Esophagus (tissue), 2 donors: ENCODE measurements around the gene CDK11B. TPM values are rescaled to one million over a fixed set of nuclear protein-coding genes. Genes with fewer than 3 reads are reported as not detected.
"Not testable (repeated sequence)": the region's sequence is repeated elsewhere in the genome, so short reads cannot be mapped to it uniquely, and the experiment has no call there.

Experiments used
- H3K27ac ChIP-seq, 2 donors: one replicate each; pipeline ENCODE4 v1.5.1; 2013; ENCODE audit warnings: low read depth in 2 of 2, mild to moderate bottlenecking in 2 of 2, inconsistent platforms in 1 of 2, low read length in 1 of 2, moderate library complexity in 1 of 2
- H3K27me3 ChIP-seq, 2 donors: one replicate each; pipeline ENCODE4 v1.6.1; 2013; ENCODE audit warnings: low read length in 2 of 2, control low read depth in 1 of 2, mild to moderate bottlenecking in 1 of 2; ENCODE audit not compliant: insufficient read depth in 2 of 2, control insufficient read depth in 1 of 2
- H3K36me3 ChIP-seq, 2 donors: one replicate each; pipeline ENCODE4 v1.6.1; 2013; ENCODE audit warnings: low read length in 1 of 2; ENCODE audit not compliant: control insufficient read depth in 2 of 2, insufficient read depth in 2 of 2
- H3K4me1 ChIP-seq, 2 donors: one replicate each; pipeline ENCODE4 v1.6.1; 2013; ENCODE audit warnings: low read length in 1 of 2; ENCODE audit not compliant: control insufficient read depth in 2 of 2, insufficient read depth in 2 of 2
- H3K4me3 ChIP-seq, 2 donors: one replicate each; pipeline ENCODE4 v1.5.1; 2013; ENCODE audit warnings: low read length in 2 of 2, mild to moderate bottlenecking in 2 of 2, low read depth in 1 of 2, moderate library complexity in 1 of 2
- H3K9me3 ChIP-seq, 2 donors: one replicate each; pipeline ENCODE4 v1.6.1; 2013; ENCODE audit warnings: mild to moderate bottlenecking in 2 of 2, low read depth in 1 of 2, low read length in 1 of 2, moderate library complexity in 1 of 2; ENCODE audit not compliant: control insufficient read depth in 2 of 2, insufficient read depth in 1 of 2
- WGBS, 2 donors: extraction: QIAGEN DNeasy Blood & Tissue Kit; methylation state at CpG; one replicate each; pipeline ENCODE4 v1.1.7; 2013; 5-methylcytosine and 5-hydroxymethylcytosine counted together
- polyA plus RNA-seq, 2 donors: library from polyadenylated mRNA; stranded (reverse); fragments of 200-250 nt; gene quantifications; one replicate each; pipeline ENCODE4 v1.2.3, GENCODE V29; 2013
- donor health status: healthy with polysubstance abuse.
- donor health status: Bipolar disorder and iron deficiency.

CDK11B gene
- polyA plus RNA-seq, 2 donors: 20.6 to 21.0 TPM

- not testable (repeated sequence) for H3K4me1 ChIP-seq, H3K9me3 ChIP-seq, H3K4me3 ChIP-seq, H3K27me3 ChIP-seq, H3K27ac ChIP-seq
- WGBS, 2 donors: 73 to 94% methylated on average over 8 to 9 of the region's 13 CpGs
- H3K36me3 ChIP-seq: peaks cover 0 to 18% of the 10 kb centered on the region in 2 donors
Observed at GRCh38 chr1:1638528-1638927, 20.3 kb downstream of the CDK11B start.

GRCh38 chr1:1637479-1637875, 21.3 kb downstream of the CDK11B start:
- peaks cover 0 to 18% of the 10 kb centered on the region in 2 donors for H3K36me3 ChIP-seq
- 85 to 89% methylated on average over 13 to 14 of the region's 14 CpGs for WGBS, 2 donors

GRCh38 chr1:1636621-1637478, 22.0 kb downstream of the CDK11B start:
- H3K4me3 ChIP-seq, H3K27me3 ChIP-seq, H3K9me3 ChIP-seq, H3K27ac ChIP-seq, H3K4me1 ChIP-seq: not testable (repeated sequence)
- WGBS, 2 donors: 88 to 91% methylated on average over 35 to 37 of the region's 37 CpGs
- H3K36me3 ChIP-seq: peaks cover 0 to 18% of the 10 kb centered on the region in 2 donors

More at GRCh38 chr1:1637479-1637875, 21.3 kb downstream of the CDK11B start:
- H3K9me3 ChIP-seq, H3K27me3 ChIP-seq, H3K27ac ChIP-seq, H3K4me3 ChIP-seq, H3K4me1 ChIP-seq: not testable (repeated sequence)

- H3K27ac ChIP-seq, H3K4me3 ChIP-seq, H3K9me3 ChIP-seq, H3K4me1 ChIP-seq, H3K27me3 ChIP-seq: not testable (repeated sequence)
- 92 to 94% methylated on average over 9 of the region's 13 CpGs for WGBS, 2 donors
- peaks cover 0 to 15% of the 10 kb centered on the region in 2 donors for H3K36me3 ChIP-seq
Observed at GRCh38 chr1:1634613-1635012, 24.2 kb downstream of the CDK11B start.

DNA sequence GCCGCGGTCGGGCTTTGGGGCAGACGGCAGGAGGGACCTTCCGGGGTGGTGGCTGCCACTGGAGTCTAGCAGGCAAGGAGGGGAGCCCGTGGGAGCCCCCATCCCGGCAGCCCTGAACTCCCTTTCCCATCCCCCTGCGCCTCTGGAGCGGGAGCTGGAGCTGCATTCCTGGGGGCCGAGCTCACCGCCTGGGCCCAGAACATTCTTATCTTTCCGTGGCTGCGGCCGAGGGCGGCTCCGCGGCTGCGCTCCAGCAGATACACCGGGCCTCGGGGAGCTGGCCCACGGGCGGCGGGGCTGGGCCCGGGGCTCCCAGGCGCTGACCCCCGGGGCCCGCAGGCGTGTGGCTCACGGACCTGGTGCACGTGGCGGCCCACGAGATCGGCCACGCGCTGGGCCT, 25.4 kb downstream of the CDK11B start:
- WGBS, 2 donors: no CpG with 5 or more reads among the region's 35 CpGs
- not testable (repeated sequence) for H3K27ac ChIP-seq, H3K4me3 ChIP-seq, H3K4me1 ChIP-seq, H3K9me3 ChIP-seq, H3K27me3 ChIP-seq
- peaks cover 0 to 14% of the 10 kb centered on the region in 2 donors for H3K36me3 ChIP-seq

DNA sequence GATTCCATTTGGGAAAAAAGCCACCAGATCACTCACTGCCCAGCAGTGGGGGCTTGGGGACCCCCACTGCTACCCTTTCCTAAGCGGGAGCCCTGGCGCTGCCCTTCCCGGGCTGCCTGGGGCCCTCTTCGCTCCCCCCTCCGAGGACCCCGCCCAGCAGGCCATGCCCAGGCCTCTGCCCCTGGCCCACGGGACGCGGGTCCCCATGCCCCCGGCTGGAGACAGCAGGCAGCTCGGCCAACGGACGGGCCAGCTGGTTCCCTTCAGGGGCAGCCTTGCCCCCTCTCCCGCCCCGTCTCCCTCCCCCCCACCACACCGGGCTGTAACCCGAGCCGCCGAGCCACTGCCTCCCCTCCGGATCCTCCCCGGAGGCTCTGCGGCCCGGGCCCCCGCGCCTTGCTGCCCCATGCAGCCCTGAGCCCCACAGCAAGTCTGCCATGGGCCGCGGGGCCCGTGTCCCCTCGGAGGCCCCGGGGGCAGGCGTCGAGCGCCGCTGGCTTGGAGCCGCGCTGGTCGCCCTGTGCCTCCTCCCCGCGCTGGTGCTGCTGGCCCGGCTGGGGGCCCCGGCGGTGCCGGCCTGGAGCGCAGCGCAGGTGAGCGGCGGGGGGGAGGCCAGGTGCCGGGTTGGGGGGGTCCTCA, 26.9 kb downstream of the CDK11B start, which contains the start of gene MMP23B:
Gene MMP23B (plus strand): TSS at position 392 of the 639 bp plus-strand sequence. CDS start 46 bp downstream, at position 438.
- Histone ChIP-seq H3K4me3 (peak within 1 kb of the TSS in 1 of 2 donors; percentile 15), H3K4me1 (peaks cover 0 to 23% of the 10 kb centered on the region in 2 donors), H3K9me3 (no peaks in the 10 kb centered on the region), H3K27me3 (peaks cover 0 to 9% of the 10 kb centered on the region in 2 donors), H3K36me3 (peaks cover 0 to 13% of the 10 kb centered on the region in 2 donors), H3K27ac (peak within 1 kb of the TSS in 1 of 2 donors; percentile 74)
- WGBS, 2 donors: 2 to 3% methylated on average over 34 to 48 of the region's 48 CpGs

DNA sequence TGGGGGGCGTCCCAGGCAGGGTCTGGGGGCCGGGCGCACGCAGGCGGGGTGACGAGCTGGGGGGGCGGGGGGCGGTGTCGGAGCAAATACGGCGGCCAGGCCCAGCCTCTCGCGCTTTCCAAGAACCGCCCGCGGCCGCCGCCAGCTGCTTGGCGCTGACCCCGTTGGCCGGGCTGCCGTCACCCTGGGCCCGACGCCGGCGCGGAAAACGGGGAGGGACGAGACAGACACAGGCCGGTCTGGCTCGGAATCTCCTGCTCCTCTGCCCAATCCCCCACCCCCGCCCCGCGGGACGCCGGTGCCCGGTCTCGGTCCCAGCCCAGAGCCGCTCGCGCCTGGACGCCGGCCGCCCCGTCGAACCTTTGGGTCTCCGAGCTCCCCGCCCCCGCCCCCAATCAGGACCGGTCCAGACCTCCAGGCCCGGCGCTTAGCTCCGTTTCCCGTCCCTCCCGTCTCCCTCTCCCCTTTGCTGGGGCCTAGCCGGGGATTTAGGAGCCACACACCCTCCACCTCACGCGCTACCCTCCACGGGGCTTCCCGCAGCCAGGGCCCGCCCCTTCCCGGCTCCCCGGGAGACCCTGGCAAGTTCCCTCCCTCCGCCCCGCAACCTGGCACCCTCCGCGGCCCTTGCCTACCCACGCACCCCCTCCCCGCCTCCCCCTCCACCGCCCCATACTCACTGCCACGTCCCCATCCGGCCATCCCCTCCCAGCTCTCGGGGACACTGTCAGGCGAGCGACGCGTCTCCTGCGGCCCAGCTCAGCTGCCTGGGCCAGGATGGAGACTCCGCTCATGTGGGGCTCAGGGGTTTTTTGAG, 27.6 kb downstream of the CDK11B start:
- Histone ChIP-seq H3K36me3 (peaks cover 0 to 7% of the 10 kb centered on the region in 2 donors), H3K9me3 (no peaks in the 10 kb centered on the region), H3K4me1 (peaks cover 0 to 30% of the 10 kb centered on the region in 2 donors), H3K27me3 (peaks cover 0 to 9% of the 10 kb centered on the region in 2 donors), H3K27ac (peak overlapping the region in 1 of 2 donors; percentile 74), H3K4me3 (peak overlapping the region; percentile 15 to 16)
- WGBS, 2 donors: 8 to 12% methylated on average over 53 to 79 of the region's 79 CpGs

DNA sequence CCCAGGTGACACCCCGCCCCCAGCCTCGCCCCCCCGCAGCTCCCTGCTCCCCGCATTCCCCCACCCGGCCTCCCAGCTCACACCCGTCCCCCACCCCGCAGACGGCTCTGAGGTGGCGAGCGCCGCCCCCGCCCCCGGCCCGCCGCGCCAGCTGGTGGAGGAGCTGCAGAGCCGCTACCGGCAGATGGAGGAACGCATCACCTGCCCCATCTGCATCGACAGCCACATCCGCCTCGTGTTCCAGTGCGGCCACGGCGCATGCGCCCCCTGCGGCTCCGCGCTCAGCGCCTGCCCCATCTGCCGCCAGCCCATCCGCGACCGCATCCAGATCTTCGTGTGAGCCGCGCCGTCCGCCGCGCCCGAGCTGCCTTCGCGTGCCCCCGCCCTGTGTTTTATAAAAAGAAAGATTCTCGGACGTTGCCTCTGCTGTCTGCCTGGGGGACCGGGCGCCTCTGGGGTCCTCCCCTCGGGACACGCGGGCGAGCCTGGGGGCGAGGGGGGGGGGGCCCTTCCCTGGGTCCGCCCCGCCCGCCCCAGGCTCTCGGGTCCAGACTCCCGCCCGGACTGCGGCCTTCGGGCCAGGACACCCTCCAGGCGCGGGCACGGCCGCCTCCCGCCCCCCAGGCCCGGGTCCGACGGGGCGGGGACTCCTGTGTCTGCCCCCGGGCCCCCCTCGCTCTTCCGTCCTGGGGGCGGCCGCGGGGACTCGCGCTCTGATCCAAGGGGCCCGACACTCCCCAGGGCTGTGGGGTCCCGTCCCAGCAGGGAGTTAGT, 28.4 kb downstream of the CDK11B start:
- no peaks in the 10 kb centered on the region for H3K9me3 ChIP-seq
- peaks cover 0 to 9% of the 10 kb centered on the region in 2 donors for H3K27me3 ChIP-seq
- peak overlapping the region in 1 of 2 donors; percentile 16 for H3K4me3 ChIP-seq
- WGBS, 2 donors: 9 to 25% methylated on average over 63 to 81 of the region's 81 CpGs
- H3K27ac ChIP-seq: peak overlapping the region; percentile 56 to 74
- H3K36me3 ChIP-seq: peaks cover 0 to 10% of the 10 kb centered on the region in 2 donors
- H3K4me1 ChIP-seq: peaks cover 0 to 32% of the 10 kb centered on the region in 2 donors
